Stimulated activated CD4-positive, alpha-beta T cell treated with anti-CD3 and anti-CD28 coated beads, Interleukin-15, amount 100 ng/mL, for 1 hour (primary cell): ENCODE data around the gene FTL.

ENCODE experiments used
- DNase-seq, 2 donors: peaks; one replicate each; pipeline ENCODE4 v3.0.0-alpha.2; 2020; ENCODE audit warnings: low read depth in 1 of 2, low spot score in 1 of 2

Gene FTL

GRCh38 chr19:48990400-48990799 is 25.3 kb downstream of the FTL start:
- DNase-seq, result no peak

- DNase-seq, result no peak
Observed at GRCh38 chr19:48991011-48991609, 26.0 kb downstream of the FTL start.

- no peak for DNase-seq
Observed at GRCh38 chr19:48991873-48992580, 26.9 kb downstream of the FTL start.

- no peak for DNase-seq
Observed at GRCh38 chr19:48992581-48993174, 27.6 kb downstream of the FTL start.

GRCh38 chr19:48993175-48994034 is 28.3 kb downstream of the FTL start, which contains the start of the genes GYS1 and RUVBL2:
Gene GYS1 (minus strand): TSS chr19:48993309. CDS start chr19:48993112, 197 bp downstream.
Gene RUVBL2 (plus strand): TSS chr19:48993887. CDS start chr19:48993912, 25 bp downstream.
- DNase-seq, result peak; percentile 99

GRCh38 chr19:48994035-48994386 is 28.9 kb downstream of the FTL start:
- no peak for DNase-seq

- peak in 1 of 2 donors; percentile 23 for DNase-seq
Observed at GRCh38 chr19:48997972-48998371, 32.9 kb downstream of the FTL start.

GRCh38 chr19:48999481-49000325 is 34.6 kb downstream of the FTL start:
- DNase-seq, result peak; percentile 26 to 49

- DNase-seq, result no peak
Observed at GRCh38 chr19:49004133-49004532, 39.0 kb downstream of the FTL start.

GRCh38 chr19:49004964-49005614 is 40.0 kb downstream of the FTL start:
- DNase-seq, result no peak

- DNase-seq, result no peak
Observed at GRCh38 chr19:49006905-49007304, 41.8 kb downstream of the FTL start.

GRCh38 chr19:49009828-49010227 is 44.7 kb downstream of the FTL start:
- DNase-seq, result no peak

- no peak for DNase-seq
Observed at GRCh38 chr19:49010453-49010852, 45.3 kb downstream of the FTL start.

- DNase-seq, result no peak
Observed at GRCh38 chr19:49011194-49011593, 46.1 kb downstream of the FTL start.

GRCh38 chr19:49014123-49014869 is 49.2 kb downstream of the FTL start:
- DNase-seq, result no peak

GRCh38 chr19:49014870-49015255 is 49.8 kb downstream of the FTL start:
- DNase-seq, result no peak

- DNase-seq, result no peak
Observed at GRCh38 chr19:49016067-49016839, 51.1 kb downstream of the FTL start.
